ENCODE data around the gene EXD2. TPM values are rescaled to one million over a fixed set of nuclear protein-coding genes. Genes with fewer than 3 reads are reported as not detected.
A peak's percentile ranks its signal among the peaks of the same experiment; 100 is the strongest.
"Not testable (repeated sequence)": the region's sequence is repeated elsewhere in the genome, so short reads cannot be mapped to it uniquely, and the experiment has no call there.

Gene EXD2
- total RNA-seq, 1 donor from 2014 or later = 26.2 TPM

GRCh38 chr14:69288956-69289705 lies 97.8 kb downstream of the EXD2 start:
- H3K4me1 Mint-ChIP-seq (ENCODE audit: unreplicated experiment) = peaks cover 36% of the 10 kb centered on the region
- H3K27ac Mint-ChIP-seq = no peak overlapping the region
- no peaks in the 10 kb centered on the region for H3K9me3 Mint-ChIP-seq
- H3K27me3 Mint-ChIP-seq = no peaks in the 10 kb centered on the region
- no peaks in the 10 kb centered on the region for H3K36me3 Mint-ChIP-seq
- no peak for TF ChIP-seq CTCF (conservative IDR thresholded peaks at IDR 0.05)
- peak; percentile 44 for DNase-seq (ENCODE audit: extremely low spot score, unreplicated experiment)
- H3K4me3 Mint-ChIP-seq = no peak overlapping the region

- no peaks in the 10 kb centered on the region for H3K9me3 Mint-ChIP-seq
- TF ChIP-seq CTCF (conservative IDR thresholded peaks at IDR 0.05) = no peak
- H3K4me3 Mint-ChIP-seq = no peak overlapping the region
- no peaks in the 10 kb centered on the region for H3K27me3 Mint-ChIP-seq
- DNase-seq (ENCODE audit: extremely low spot score, unreplicated experiment) = no peak
- peaks cover 36% of the 10 kb centered on the region for H3K4me1 Mint-ChIP-seq (ENCODE audit: unreplicated experiment)
- H3K27ac Mint-ChIP-seq = no peak overlapping the region
- H3K36me3 Mint-ChIP-seq = no peaks in the 10 kb centered on the region
These were observed 98.7 kb downstream of the EXD2 start for GRCh38 chr14:69289811-69290520.

GRCh38 chr14:69290881-69291280 lies 99.6 kb downstream of the EXD2 start:
- peaks cover 36% of the 10 kb centered on the region for H3K4me1 Mint-ChIP-seq (ENCODE audit: unreplicated experiment)
- not testable (repeated sequence) for H3K27ac Mint-ChIP-seq, H3K36me3 Mint-ChIP-seq, H3K9me3 Mint-ChIP-seq, H3K27me3 Mint-ChIP-seq, H3K4me3 Mint-ChIP-seq
- peak; percentile 36 for DNase-seq (ENCODE audit: extremely low spot score, unreplicated experiment)

GRCh38 chr14:69291396-69291795 lies 100.1 kb downstream of the EXD2 start:
- H3K36me3 Mint-ChIP-seq = no peaks in the 10 kb centered on the region
- no peak overlapping the region for H3K4me3 Mint-ChIP-seq
- H3K4me1 Mint-ChIP-seq (ENCODE audit: unreplicated experiment) = peaks cover 36% of the 10 kb centered on the region
- no peak for TF ChIP-seq CTCF (conservative IDR thresholded peaks at IDR 0.05)
- H3K9me3 Mint-ChIP-seq = no peaks in the 10 kb centered on the region
- DNase-seq (ENCODE audit: extremely low spot score, unreplicated experiment) = peak; percentile 47
- H3K27me3 Mint-ChIP-seq = no peaks in the 10 kb centered on the region
- H3K27ac Mint-ChIP-seq = no peak overlapping the region

- peak; percentile 45 for DNase-seq (ENCODE audit: extremely low spot score, unreplicated experiment)
- TF ChIP-seq CTCF (conservative IDR thresholded peaks at IDR 0.05) = no peak
- peaks cover 34% of the 10 kb centered on the region for H3K4me1 Mint-ChIP-seq (ENCODE audit: unreplicated experiment)
- H3K36me3 Mint-ChIP-seq = no peaks in the 10 kb centered on the region
- H3K27ac Mint-ChIP-seq = no peak overlapping the region
- H3K9me3 Mint-ChIP-seq = no peaks in the 10 kb centered on the region
- no peak overlapping the region for H3K4me3 Mint-ChIP-seq
- H3K27me3 Mint-ChIP-seq = no peaks in the 10 kb centered on the region
These were observed 100.7 kb downstream of the EXD2 start for GRCh38 chr14:69291891-69292561.

Other genes with a start within 250 kb of the EXD2 start
- gene ACTN1, start 212.2 kb upstream of the EXD2 start, total RNA-seq (ENCODE audit: low replicate concordance) = 128 and 176 TPM in 2 replicates
- 46.1 and 54.9 TPM in 2 replicates for gene DCAF5, start 38.4 kb upstream of the EXD2 start, total RNA-seq (ENCODE audit: low replicate concordance)
- 2.9 and 12.4 TPM in 2 replicates for gene GALNT16, start 68.7 kb downstream of the EXD2 start, total RNA-seq (ENCODE audit: low replicate concordance)
- gene ERH, start 206.8 kb downstream of the EXD2 start, total RNA-seq (ENCODE audit: low replicate concordance) = 238 and 308 TPM in 2 replicates
- 60.9 and 74.8 TPM in 2 replicates for gene SLC39A9, start 207.2 kb downstream of the EXD2 start, total RNA-seq (ENCODE audit: low replicate concordance)

Measured in type B pancreatic cell (in vitro differentiated cells).